ENCODE results near the gene ARL5A.

DNA sequence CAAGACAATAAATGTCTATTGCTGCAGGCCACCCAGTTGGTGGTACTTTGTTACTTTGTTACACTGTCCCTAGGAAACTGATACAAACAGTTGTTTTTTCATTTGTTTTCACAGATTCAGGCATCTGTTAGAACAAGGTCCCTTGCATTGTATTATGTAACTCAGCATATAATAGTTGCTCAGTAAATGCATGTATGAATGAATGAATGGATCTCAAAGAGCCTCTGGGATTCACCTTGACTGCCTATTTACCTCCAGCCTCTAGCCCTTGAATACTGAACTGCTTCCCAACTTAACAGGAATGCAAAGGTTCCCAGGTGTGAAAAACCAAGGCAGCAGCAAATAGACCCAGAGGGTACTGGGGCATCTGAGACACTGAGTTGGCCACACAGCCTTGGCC is 66.5 kb downstream of the ARL5A start:
- TF ChIP-seq, protein P1, sequence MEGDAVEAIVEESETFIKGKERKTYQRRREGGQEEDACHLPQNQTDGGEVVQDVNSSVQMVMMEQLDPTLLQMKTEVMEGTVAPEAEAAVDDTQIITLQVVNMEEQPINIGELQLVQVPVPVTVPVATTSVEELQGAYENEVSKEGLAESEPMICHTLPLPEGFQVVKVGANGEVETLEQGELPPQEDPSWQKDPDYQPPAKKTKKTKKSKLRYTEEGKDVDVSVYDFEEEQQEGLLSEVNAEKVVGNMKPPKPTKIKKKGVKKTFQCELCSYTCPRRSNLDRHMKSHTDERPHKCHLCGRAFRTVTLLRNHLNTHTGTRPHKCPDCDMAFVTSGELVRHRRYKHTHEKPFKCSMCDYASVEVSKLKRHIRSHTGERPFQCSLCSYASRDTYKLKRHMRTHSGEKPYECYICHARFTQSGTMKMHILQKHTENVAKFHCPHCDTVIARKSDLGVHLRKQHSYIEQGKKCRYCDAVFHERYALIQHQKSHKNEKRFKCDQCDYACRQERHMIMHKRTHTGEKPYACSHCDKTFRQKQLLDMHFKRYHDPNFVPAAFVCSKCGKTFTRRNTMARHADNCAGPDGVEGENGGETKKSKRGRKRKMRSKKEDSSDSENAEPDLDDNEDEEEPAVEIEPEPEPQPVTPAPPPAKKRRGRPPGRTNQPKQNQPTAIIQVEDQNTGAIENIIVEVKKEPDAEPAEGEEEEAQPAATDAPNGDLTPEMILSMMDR (IDR thresholded peaks at IDR 0.05): no peak
- no peak for TF ChIP-seq POLR2A (IDR thresholded peaks at IDR 0.05)

All from body of pancreas (tissue), 4 donors.